ENCODE results near the gene TADA2B. TPM values are rescaled to one million over a fixed set of nuclear protein-coding genes. Genes with fewer than 3 reads are reported as not detected.

The TADA2B gene
- polyA plus RNA-seq, 3 donors = 20.7 to 21.6 (median 21.1) TPM

- DNase-seq = no peak
These were observed 10.6 kb upstream of the TADA2B start for GRCh38 chr4:7032596-7032995.

- no peak for DNase-seq
These were observed 8.7 kb upstream of the TADA2B start for GRCh38 chr4:7034262-7035081.

- DNase-seq = no peak
These were observed 5.7 kb upstream of the TADA2B start for GRCh38 chr4:7037425-7037824.

- DNase-seq = no peak
These were observed 2.4 kb upstream of the TADA2B start for GRCh38 chr4:7040765-7041164.

- no peak for DNase-seq
These were observed 1.9 kb upstream of the TADA2B start for GRCh38 chr4:7041246-7041645.

GRCh38 chr4:7041801-7042502, 1.2 kb upstream of the TADA2B start:
- DNase-seq = no peak

GRCh38 chr4:7042503-7043283, 479 bp upstream of the TADA2B start:
- peak; percentile 99 for DNase-seq

- DNase-seq = no peak
These were observed 1.2 kb downstream of the TADA2B start for GRCh38 chr4:7044137-7044930.

- no peak for DNase-seq
These were observed 2.4 kb downstream of the TADA2B start for GRCh38 chr4:7045553-7045952.

- no peak for DNase-seq
These were observed 3.1 kb downstream of the TADA2B start for GRCh38 chr4:7045961-7046921.

- DNase-seq = no peak
These were observed 3.8 kb downstream of the TADA2B start for GRCh38 chr4:7046971-7047370.

- no peak for DNase-seq
These were observed 5.5 kb downstream of the TADA2B start for GRCh38 chr4:7048642-7049041.

- no peak for DNase-seq
These were observed 6.1 kb downstream of the TADA2B start for GRCh38 chr4:7049295-7049694.

GRCh38 chr4:7049739-7050138, 6.6 kb downstream of the TADA2B start:
- no peak for DNase-seq

- DNase-seq = no peak
These were observed 7.4 kb downstream of the TADA2B start for GRCh38 chr4:7050481-7051143.

- DNase-seq = no peak
These were observed 7.9 kb downstream of the TADA2B start for GRCh38 chr4:7051144-7051495.

GRCh38 chr4:7051905-7052304, 8.7 kb downstream of the TADA2B start:
- no peak for DNase-seq

GRCh38 chr4:7052313-7052712, 9.1 kb downstream of the TADA2B start:
- no peak for DNase-seq

GRCh38 chr4:7052923-7053715, 9.9 kb downstream of the TADA2B start:
- DNase-seq = no peak

Data from renal pelvis (tissue), 4 donors.